ENCODE measurements around the gene AP5M1. TPM values are rescaled to one million over a fixed set of nuclear protein-coding genes. Genes with fewer than 3 reads are reported as not detected.

Gene AP5M1
- total RNA-seq, 4 donors from 2014 or later: 16.6 to 30.4 (median 22.8) TPM

- intact Hi-C loops (cut with DNase I): no loop called here
Observed at GRCh38 chr14:57266065-57266464, 2.7 kb upstream of the AP5M1 start.

GRCh38 chr14:57273236-57273635, 4.5 kb downstream of the AP5M1 start:
- peaks cover 22 to 34% (median 29%) of the 10 kb centered on the region in 4 donors for H3K4me1 ChIP-seq
- H3K9me3 ChIP-seq: no peaks in the 10 kb centered on the region
- intact Hi-C loops (cut with DNase I): no loop called here
- no peak overlapping the region for H3K27ac ChIP-seq (replicated peaks in 1 of 4)
- 98% methylated on average over 1 of the region's 1 CpG for WGBS
- no peak for TF ChIP-seq EP300 (IDR thresholded peaks at IDR 0.05)
- no peak for TF ChIP-seq CTCF (IDR thresholded peaks at IDR 0.05)
- no peak for TF ChIP-seq POLR2AphosphoS5 (IDR thresholded peaks at IDR 0.05)
- TF ChIP-seq POLR2A (IDR thresholded peaks at IDR 0.05; ENCODE audit: low read depth): no peak
- no peaks in the 10 kb centered on the region for H3K27me3 ChIP-seq
- H3K4me3 ChIP-seq: no peak overlapping the region
- DNase-seq (ENCODE audit: extremely low spot score): no peak
- H3K36me3 ChIP-seq: peaks cover 4 to 33% (median 18%) of the 10 kb centered on the region in 4 donors

More at GRCh38 chr14:57266065-57266464, 2.7 kb upstream of the AP5M1 start:
- H3K36me3 ChIP-seq: no peaks in the 10 kb centered on the region
- H3K27ac ChIP-seq (replicated peaks in 1 of 4): peak overlapping the region in 1 of 4 donors; percentile 15
- WGBS: 19% methylated on average over 2 of the region's 2 CpGs
- TF ChIP-seq POLR2AphosphoS5 (IDR thresholded peaks at IDR 0.05) (no peak), POLR2A (IDR thresholded peaks at IDR 0.05; ENCODE audit: low read depth) (no peak)
- H3K9me3 ChIP-seq: no peaks in the 10 kb centered on the region
- no peak for DNase-seq (ENCODE audit: extremely low spot score)
- H3K4me3 ChIP-seq: no peak overlapping the region
- no peaks in the 10 kb centered on the region for H3K27me3 ChIP-seq
- H3K4me1 ChIP-seq: peaks cover 29 to 64% (median 61%) of the 10 kb centered on the region in 4 donors

GRCh38 chr14:57274551-57274950, 5.8 kb downstream of the AP5M1 start:
- no peaks in the 10 kb centered on the region for H3K9me3 ChIP-seq
- H3K36me3 ChIP-seq: peaks cover 9 to 39% (median 20%) of the 10 kb centered on the region in 4 donors
- no peak overlapping the region for H3K4me3 ChIP-seq
- WGBS: 86% methylated on average over 2 of the region's 2 CpGs
- intact Hi-C loops (cut with DNase I): no loop called here
- DNase-seq (ENCODE audit: extremely low spot score): no peak
- H3K4me1 ChIP-seq: peaks cover 22 to 34% (median 29%) of the 10 kb centered on the region in 4 donors
- no peak overlapping the region for H3K27ac ChIP-seq (replicated peaks in 1 of 4)
- no peak for TF ChIP-seq CTCF (IDR thresholded peaks at IDR 0.05)
- TF ChIP-seq EP300 (IDR thresholded peaks at IDR 0.05): no peak
- TF ChIP-seq POLR2AphosphoS5 (IDR thresholded peaks at IDR 0.05): no peak
- TF ChIP-seq POLR2A (IDR thresholded peaks at IDR 0.05; ENCODE audit: low read depth): no peak
- H3K27me3 ChIP-seq: no peaks in the 10 kb centered on the region

GRCh38 chr14:57275023-57275664, 6.4 kb downstream of the AP5M1 start:
- H3K4me1 ChIP-seq: peaks cover 16 to 28% (median 23%) of the 10 kb centered on the region in 4 donors
- intact Hi-C loops (cut with DNase I): no loop called here

More at GRCh38 chr14:57275023-57275664, 6.4 kb downstream of the AP5M1 start:
- no peak for DNase-seq (ENCODE audit: extremely low spot score)
- no peak overlapping the region for H3K4me3 ChIP-seq
- no peaks in the 10 kb centered on the region for H3K9me3 ChIP-seq
- H3K27ac ChIP-seq (replicated peaks in 1 of 4): no peak overlapping the region
- no peaks in the 10 kb centered on the region for H3K27me3 ChIP-seq
- H3K36me3 ChIP-seq: peaks cover 10 to 42% (median 21%) of the 10 kb centered on the region in 4 donors
- 94% methylated on average over 2 of the region's 2 CpGs for WGBS
- no peak for TF ChIP-seq POLR2A (IDR thresholded peaks at IDR 0.05; ENCODE audit: low read depth)
- TF ChIP-seq POLR2AphosphoS5 (IDR thresholded peaks at IDR 0.05): no peak
- TF ChIP-seq CTCF (IDR thresholded peaks at IDR 0.05): no peak
- TF ChIP-seq EP300 (IDR thresholded peaks at IDR 0.05): no peak
